NCI-H345 treated with DMSO at 0.1 percent for 48 hours (cell line): ENCODE results near the gene OR2H1.

Experiments used
- DNase-seq: peaks from one replicate; lab custom pipeline; 2025; ENCODE audit not compliant: unreplicated experiment; lab: John Stamatoyannopoulos, UW

OR2H1 gene

GRCh38 chr6:29509711-29510110 lies 52.8 kb downstream of the OR2H1 start:
- DNase-seq: no peak

- no peak for DNase-seq
Measured at GRCh38 chr6:29510202-29510601, 53.2 kb downstream of the OR2H1 start.

- no peak for DNase-seq
Measured at GRCh38 chr6:29510746-29511300, 53.9 kb downstream of the OR2H1 start.
